Mucosa of stomach (tissue), 1 donor: Measurements from ENCODE around the gene FAM76A.
"Not testable (repeated sequence)": the region's sequence is repeated elsewhere in the genome, so short reads cannot be mapped to it uniquely, and the experiment has no call there.

Experiments used
- H3K27me3 ChIP-seq: one replicate; pipeline ENCODE4 v1.7.0; 2013; ENCODE audit warnings: mild to moderate bottlenecking, low read length; ENCODE audit not compliant: control insufficient read depth, insufficient read depth
- H3K36me3 ChIP-seq: one replicate; pipeline ENCODE4 v1.7.0; 2013; ENCODE audit warnings: low read length; ENCODE audit not compliant: control insufficient read depth, insufficient read depth
- H3K4me1 ChIP-seq: one replicate; pipeline ENCODE4 v1.7.0; 2013; ENCODE audit warnings: mild to moderate bottlenecking, low read length; ENCODE audit not compliant: control insufficient read depth, insufficient read depth
- H3K4me3 ChIP-seq: one replicate; pipeline ENCODE4 v1.7.0; 2013; ENCODE audit warnings: low read length
- H3K9ac ChIP-seq: one replicate; pipeline ENCODE4 v1.7.0; 2013; ENCODE audit warnings: mild to moderate bottlenecking, low read length, moderate library complexity
- H3K9me3 ChIP-seq: one replicate; pipeline ENCODE4 v1.7.0; 2013; ENCODE audit warnings: mild to moderate bottlenecking, low read length, moderate library complexity; ENCODE audit not compliant: control insufficient read depth
- donor health status: Pancreatic carcinoma.

FAM76A gene

DNA sequence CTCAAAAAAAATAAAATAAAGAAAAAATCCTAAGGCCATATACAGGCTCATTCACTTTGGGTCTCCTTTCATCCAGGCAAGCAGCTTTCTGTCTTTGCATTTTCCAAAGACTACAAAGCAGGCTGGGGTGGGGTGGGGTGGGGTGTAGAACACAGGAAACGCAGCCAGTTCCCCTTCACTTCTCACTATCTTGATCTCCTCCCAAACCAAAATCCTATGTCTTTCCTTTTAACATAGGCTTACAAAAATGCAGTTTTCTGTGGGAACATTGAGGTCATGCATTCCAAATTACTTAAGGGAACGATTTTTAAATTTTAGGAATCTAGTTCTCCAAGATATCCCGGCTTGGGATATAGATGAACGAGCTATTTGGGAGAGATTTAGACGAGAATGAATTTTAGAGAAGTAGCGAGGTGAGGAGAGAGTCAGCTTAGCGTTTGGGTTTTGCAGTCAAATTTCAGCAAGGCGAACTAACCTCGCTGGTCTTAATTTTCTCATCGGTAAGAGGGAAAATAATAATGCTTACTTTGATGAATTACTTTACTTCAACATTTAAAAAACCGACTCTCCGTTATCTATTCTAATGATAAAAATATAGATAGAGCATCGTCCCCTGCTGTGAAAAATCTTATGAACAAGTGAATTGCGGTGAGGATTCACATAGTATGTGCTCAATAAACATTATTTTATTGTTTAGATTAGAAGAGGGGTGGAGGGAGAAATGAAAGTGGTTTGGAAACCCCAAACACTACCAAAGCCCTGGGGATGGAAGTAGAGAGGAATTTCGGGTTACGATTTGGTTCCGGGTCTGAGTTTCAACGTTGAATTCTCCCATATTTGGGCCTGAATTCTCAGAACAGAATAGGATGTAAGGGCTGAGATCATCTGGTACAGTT is 46.5 kb downstream of the FAM76A start:
- Histone ChIP-seq H3K4me3 (peak overlapping the region; percentile 33), H3K4me1 (peaks cover 18% of the 10 kb centered on the region), H3K36me3 (no peaks in the 10 kb centered on the region), H3K9me3 (no peaks in the 10 kb centered on the region), H3K27me3 (no peaks in the 10 kb centered on the region), H3K9ac (peak overlapping the region; percentile 65)

GRCh38 chr1:27772932-27773825 is 47.4 kb downstream of the FAM76A start, which contains the start of gene STX12:
Gene STX12, plus strand, starts transcription at chr1:27773219. Its CDS starts 89 bp downstream, at chr1:27773308.
- Histone ChIP-seq H3K4me1 (peaks cover 23% of the 10 kb centered on the region), H3K4me3 (peak within 1 kb of the TSS; percentile 94), H3K36me3 (no peaks in the 10 kb centered on the region), H3K9ac (peak within 1 kb of the TSS; percentile 98), H3K9me3 (no peaks in the 10 kb centered on the region), H3K27me3 (no peaks in the 10 kb centered on the region)

DNA sequence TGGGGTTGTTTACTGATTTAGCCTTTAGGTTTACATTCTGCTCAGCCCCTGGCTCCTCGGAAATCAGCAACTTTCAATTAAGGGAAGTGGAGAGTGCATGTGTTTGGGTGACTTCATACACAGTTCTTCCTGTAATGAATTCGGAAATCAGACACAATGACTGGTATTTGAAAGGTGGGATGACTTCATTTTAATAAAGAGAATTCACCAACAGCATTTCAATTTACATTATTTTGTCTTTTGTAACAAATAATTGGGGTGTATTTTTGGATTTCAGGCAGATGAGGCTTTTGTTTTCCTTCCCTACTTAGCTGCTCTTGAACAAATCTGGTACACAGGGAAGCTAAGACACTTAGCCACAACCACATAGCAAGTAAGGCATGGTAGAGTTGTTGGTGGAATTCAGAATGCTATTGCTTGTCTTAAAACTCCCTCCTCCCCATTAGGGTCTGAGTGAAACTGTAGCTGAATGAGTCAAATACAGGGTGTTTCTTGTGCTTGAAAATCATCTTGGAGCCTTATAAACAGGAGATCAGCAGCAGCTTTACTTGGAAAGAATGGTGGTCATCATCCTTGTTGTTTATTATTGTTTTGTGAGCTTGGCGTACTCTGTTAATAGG is 48.2 kb downstream of the FAM76A start:
- H3K4me3 ChIP-seq: peak overlapping the region; percentile 94
- H3K9me3 ChIP-seq: no peaks in the 10 kb centered on the region
- peak overlapping the region; percentile 98 for H3K9ac ChIP-seq
- peaks cover 29% of the 10 kb centered on the region for H3K4me1 ChIP-seq
- H3K27me3 ChIP-seq: no peaks in the 10 kb centered on the region
- H3K36me3 ChIP-seq: no peaks in the 10 kb centered on the region

- no peaks in the 10 kb centered on the region for H3K27me3 ChIP-seq
- H3K9ac ChIP-seq: no peak overlapping the region
- H3K4me3 ChIP-seq: no peak overlapping the region
- H3K36me3 ChIP-seq: no peaks in the 10 kb centered on the region
- H3K4me1 ChIP-seq: peaks cover 36% of the 10 kb centered on the region
- H3K9me3 ChIP-seq: no peaks in the 10 kb centered on the region
Measured at GRCh38 chr1:27774654-27775053, 48.9 kb downstream of the FAM76A start.

GRCh38 chr1:27775336-27775735 is 49.6 kb downstream of the FAM76A start:
- not testable (repeated sequence) for H3K9me3 ChIP-seq, H3K36me3 ChIP-seq, H3K27me3 ChIP-seq, H3K4me3 ChIP-seq, H3K9ac ChIP-seq
- peaks cover 39% of the 10 kb centered on the region for H3K4me1 ChIP-seq

DNA sequence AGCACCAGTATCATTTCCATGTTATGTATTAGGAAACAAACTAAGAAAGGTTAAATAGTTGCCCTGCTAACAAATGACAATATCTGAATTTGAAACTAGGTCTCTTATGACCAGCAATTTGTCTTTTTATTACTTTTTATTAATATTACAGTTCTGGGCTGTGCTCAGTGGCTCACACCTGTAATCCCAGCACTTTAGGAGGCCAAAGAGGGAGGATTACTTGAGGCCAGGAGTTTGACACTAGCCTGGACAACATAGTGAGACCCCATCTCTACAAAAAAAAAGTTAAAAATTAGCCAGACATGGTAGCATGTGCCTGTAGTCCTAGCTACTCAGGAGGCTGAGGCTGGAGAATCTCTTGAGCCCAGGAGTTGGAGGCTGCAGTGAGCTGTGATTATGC is 50.5 kb downstream of the FAM76A start:
- H3K9ac ChIP-seq, H3K9me3 ChIP-seq, H3K27me3 ChIP-seq, H3K36me3 ChIP-seq, H3K4me3 ChIP-seq: not testable (repeated sequence)
- peaks cover 39% of the 10 kb centered on the region for H3K4me1 ChIP-seq

DNA sequence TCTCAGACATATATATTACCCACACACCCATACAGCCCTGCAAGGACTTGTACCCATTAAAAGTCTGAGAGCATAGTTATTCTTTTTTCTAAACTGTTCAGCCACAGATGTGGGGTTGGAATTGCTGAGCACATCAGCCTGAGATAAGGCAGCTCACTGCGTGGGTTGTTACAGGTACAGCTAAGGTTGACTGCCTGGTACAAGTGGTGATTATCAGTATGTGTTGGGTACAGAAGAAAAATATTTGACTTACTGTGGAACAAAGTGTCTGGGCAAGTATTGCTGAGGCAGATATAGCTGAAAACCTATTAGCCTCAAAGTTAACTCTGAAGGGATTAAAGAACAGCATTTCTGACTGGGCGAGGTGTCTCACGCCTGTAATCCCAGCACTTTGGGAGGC is 52.3 kb downstream of the FAM76A start:
- Histone ChIP-seq H3K27me3 (no peaks in the 10 kb centered on the region), H3K9me3 (no peaks in the 10 kb centered on the region), H3K36me3 (no peaks in the 10 kb centered on the region), H3K9ac (no peak overlapping the region), H3K4me1 (peaks cover 41% of the 10 kb centered on the region), H3K4me3 (no peak overlapping the region)

GRCh38 chr1:27779122-27779521 is 53.4 kb downstream of the FAM76A start:
- Histone ChIP-seq H3K36me3 (no peaks in the 10 kb centered on the region), H3K4me1 (peaks cover 48% of the 10 kb centered on the region), H3K4me3 (no peak overlapping the region), H3K27me3 (no peaks in the 10 kb centered on the region), H3K9ac (no peak overlapping the region), H3K9me3 (no peaks in the 10 kb centered on the region)

DNA sequence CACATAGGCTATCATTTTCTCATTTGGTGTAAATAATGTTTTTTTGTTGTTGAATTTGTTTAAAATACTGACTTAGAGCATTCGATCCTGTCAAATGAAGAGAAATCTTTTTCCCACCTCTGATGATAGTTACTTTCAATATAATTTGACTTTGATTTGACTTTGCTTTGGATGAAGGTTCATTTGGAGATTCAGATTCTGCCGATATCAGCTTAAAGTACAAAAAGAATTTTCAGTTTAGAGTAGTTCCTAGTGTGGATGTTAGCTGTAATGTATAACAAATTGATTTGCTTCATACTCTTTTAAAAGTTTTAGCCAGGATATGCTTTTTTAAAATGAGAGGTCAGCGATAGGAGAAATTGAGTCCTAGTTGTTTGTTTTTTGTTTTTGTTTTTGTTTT is 57.2 kb downstream of the FAM76A start:
- H3K27me3 ChIP-seq: no peaks in the 10 kb centered on the region
- no peak overlapping the region for H3K9ac ChIP-seq
- H3K4me3 ChIP-seq: no peak overlapping the region
- no peaks in the 10 kb centered on the region for H3K9me3 ChIP-seq
- no peaks in the 10 kb centered on the region for H3K36me3 ChIP-seq
- H3K4me1 ChIP-seq: peaks cover 51% of the 10 kb centered on the region

- no peaks in the 10 kb centered on the region for H3K27me3 ChIP-seq
- H3K4me3 ChIP-seq: no peak overlapping the region
- H3K9me3 ChIP-seq: no peaks in the 10 kb centered on the region
- H3K36me3 ChIP-seq: no peaks in the 10 kb centered on the region
- no peak overlapping the region for H3K9ac ChIP-seq
- peaks cover 45% of the 10 kb centered on the region for H3K4me1 ChIP-seq
Measured at GRCh38 chr1:27784700-27785099, 58.9 kb downstream of the FAM76A start.

DNA sequence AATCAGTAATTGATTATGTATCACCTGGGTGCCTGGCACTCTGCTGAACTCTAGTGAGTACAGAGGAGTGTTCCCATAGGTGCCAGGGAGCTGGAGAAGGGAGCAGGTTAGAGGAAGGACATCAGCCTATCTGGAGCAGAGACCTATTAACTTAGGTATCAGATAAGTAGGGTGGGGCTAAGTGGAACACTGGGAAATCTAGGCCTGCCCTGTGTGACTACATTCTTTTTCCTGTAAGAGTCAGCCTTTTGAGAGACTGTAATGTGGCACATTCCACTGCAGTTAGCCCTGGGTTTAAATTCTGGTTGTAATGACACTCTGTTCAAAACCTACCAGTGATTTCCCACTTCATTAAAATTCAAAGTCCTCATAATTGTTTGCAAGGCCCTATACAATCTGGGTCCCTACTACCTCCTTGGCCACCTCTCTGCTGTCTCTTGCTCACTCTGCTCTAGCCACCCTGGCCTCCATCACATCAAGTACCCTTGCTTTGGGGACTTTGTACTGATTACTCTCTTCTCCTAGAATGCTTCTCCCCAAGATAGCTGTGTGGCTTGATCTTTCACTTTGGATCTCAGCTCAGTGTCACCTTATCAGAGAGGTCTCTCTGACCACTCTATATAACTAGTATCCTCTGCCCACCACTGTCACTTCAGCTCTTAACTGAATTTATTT is 60.2 kb downstream of the FAM76A start:
- peaks cover 43% of the 10 kb centered on the region for H3K4me1 ChIP-seq

More for the DNA sequence above, 60.2 kb downstream of the FAM76A start:
- Histone ChIP-seq H3K4me3 (no peak overlapping the region), H3K9me3 (no peaks in the 10 kb centered on the region), H3K9ac (peak overlapping the region; percentile 16), H3K36me3 (no peaks in the 10 kb centered on the region), H3K27me3 (no peaks in the 10 kb centered on the region)
